Measurements from ENCODE around the gene CCDC12. TPM values are rescaled to one million over a fixed set of nuclear protein-coding genes. Genes with fewer than 3 reads are reported as not detected.

Gene CCDC12
- total and polyA plus RNA-seq, 2 donors (not counting 1 experiment from before 2014, with no cell fraction given) = 84.0 to 97.3 TPM

DNA sequence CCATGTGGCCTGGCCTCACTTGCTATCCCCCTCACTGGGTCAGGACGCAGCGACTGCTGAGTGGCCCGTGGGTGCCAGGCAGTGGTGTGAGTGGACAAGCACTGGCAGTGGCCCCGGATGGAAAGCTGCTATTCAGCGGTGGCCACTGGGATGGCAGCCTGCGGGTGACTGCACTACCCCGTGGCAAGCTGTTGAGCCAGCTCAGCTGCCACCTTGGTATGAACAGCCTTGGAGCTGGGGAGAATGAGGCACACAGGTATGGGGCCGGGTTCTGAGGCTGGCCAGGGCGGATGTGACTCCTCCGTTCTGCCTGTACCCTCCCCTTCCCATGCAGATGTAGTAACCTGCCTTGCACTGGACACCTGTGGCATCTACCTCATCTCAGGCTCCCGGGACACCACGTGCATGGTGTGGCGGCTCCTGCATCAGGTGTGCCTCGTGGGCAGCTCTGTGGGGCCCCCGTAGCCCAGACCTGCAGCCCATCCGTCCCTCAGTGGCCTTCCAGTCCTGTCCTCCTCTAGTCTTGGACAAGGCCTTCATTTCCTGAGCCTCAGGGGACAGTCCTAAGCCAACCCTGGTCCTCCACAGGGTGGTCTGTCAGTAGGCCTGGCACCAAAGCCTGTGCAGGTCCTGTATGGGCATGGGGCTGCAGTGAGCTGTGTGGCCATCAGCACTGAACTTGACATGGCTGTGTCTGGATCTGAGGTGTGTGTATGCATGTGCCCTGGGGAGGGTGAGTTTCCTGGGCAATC, 31.1 kb upstream of the CCDC12 start:
- Histone ChIP-seq H2AFZ (ENCODE audit: insufficient read depth, low read depth, low read length, poor library complexity, severe bottlenecking) (no peak overlapping the region), H3K27ac (ENCODE audit: low read length in 2 of 2) (no peak overlapping the region), H4K20me1 (ENCODE audit: control insufficient read depth, insufficient read depth, low read length, poor library complexity, severe bottlenecking) (no peaks in the 10 kb centered on the region), H3K27me3 (replicated peaks in 1 of 4; ENCODE audit: control extremely low read depth in 1 of 4, control insufficient read depth in 3 of 4, insufficient read depth in 4 of 4, low read length in 3 of 4) (no peaks in the 10 kb centered on the region), H3K4me2 (replicated peaks; ENCODE audit: low read depth, low read length, poor library complexity, severe bottlenecking) (no peak overlapping the region), H3K9me3 (ENCODE audit: control extremely low read depth in 1 of 3, control insufficient read depth in 2 of 3, insufficient read depth in 1 of 3, low read length in 2 of 3) (no peaks in the 10 kb centered on the region), H3K36me3 (replicated peaks in 1 of 2; ENCODE audit: control extremely low read depth in 1 of 2, control insufficient read depth in 1 of 2, extremely low read depth in 1 of 2, insufficient read depth in 2 of 2, low read length in 1 of 2) (peaks cover 0 to 36% of the 10 kb centered on the region in 2 experiments), H3K4me3 (ENCODE audit: control extremely low read depth in 1 of 5, extremely low read depth in 1 of 5, insufficient read depth in 1 of 5, low read depth in 2 of 5, low read length in 4 of 5) (no peak overlapping the region), H3K79me2 (ENCODE audit: control insufficient read depth, insufficient read depth, low read length) (no peaks in the 10 kb centered on the region), H3K9ac (ENCODE audit: low read length) (no peak overlapping the region), H3K4me1 (ENCODE audit: control insufficient read depth in 2 of 2, insufficient read depth in 2 of 2, low read length in 2 of 2) (peaks cover 6 to 17% of the 10 kb centered on the region in 2 donors)
- POLR2A ChIA-PET = no interaction called here
- CTCF ChIA-PET = interaction anchor here (0.7 kb wide), 1 partner anchor 320 kb away, joined by 3 read pairs; no protein-coding TSS in a partner anchor
- no peaks in the 10 kb centered on the region for H3K9me3 Mint-ChIP-seq (ENCODE audit: insufficient read depth)
- no peak for TF ChIP-seq EZH2 (IDR thresholded peaks at IDR 0.05; ENCODE audit: borderline replicate concordance, insufficient read depth, low read depth, low read length, poor library complexity, severe bottlenecking)
- TF ChIP-seq, protein P1, sequence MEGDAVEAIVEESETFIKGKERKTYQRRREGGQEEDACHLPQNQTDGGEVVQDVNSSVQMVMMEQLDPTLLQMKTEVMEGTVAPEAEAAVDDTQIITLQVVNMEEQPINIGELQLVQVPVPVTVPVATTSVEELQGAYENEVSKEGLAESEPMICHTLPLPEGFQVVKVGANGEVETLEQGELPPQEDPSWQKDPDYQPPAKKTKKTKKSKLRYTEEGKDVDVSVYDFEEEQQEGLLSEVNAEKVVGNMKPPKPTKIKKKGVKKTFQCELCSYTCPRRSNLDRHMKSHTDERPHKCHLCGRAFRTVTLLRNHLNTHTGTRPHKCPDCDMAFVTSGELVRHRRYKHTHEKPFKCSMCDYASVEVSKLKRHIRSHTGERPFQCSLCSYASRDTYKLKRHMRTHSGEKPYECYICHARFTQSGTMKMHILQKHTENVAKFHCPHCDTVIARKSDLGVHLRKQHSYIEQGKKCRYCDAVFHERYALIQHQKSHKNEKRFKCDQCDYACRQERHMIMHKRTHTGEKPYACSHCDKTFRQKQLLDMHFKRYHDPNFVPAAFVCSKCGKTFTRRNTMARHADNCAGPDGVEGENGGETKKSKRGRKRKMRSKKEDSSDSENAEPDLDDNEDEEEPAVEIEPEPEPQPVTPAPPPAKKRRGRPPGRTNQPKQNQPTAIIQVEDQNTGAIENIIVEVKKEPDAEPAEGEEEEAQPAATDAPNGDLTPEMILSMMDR (IDR thresholded peaks at IDR 0.05) = no peak
- no peak overlapping the region for H3K27ac Mint-ChIP-seq
- ATAC-seq (ENCODE audit: low read depth) (no peak), DNase-seq (no peak)
- peaks cover 10% of the 10 kb centered on the region for H3K4me1 Mint-ChIP-seq
- H3K4me3 Mint-ChIP-seq = peak overlapping the region; percentile 79
- 94% methylated on average over 16 of the region's 16 CpGs for WGBS (ENCODE audit: insufficient coverage)
- intact Hi-C loops (cut with micrococcal nuclease) = loop anchor here (5.0 kb wide), 1 partner anchor 315 kb away; the partner anchor contains the start of gene ALS2CL
- no peaks in the 10 kb centered on the region for H3K27me3 Mint-ChIP-seq

DNA sequence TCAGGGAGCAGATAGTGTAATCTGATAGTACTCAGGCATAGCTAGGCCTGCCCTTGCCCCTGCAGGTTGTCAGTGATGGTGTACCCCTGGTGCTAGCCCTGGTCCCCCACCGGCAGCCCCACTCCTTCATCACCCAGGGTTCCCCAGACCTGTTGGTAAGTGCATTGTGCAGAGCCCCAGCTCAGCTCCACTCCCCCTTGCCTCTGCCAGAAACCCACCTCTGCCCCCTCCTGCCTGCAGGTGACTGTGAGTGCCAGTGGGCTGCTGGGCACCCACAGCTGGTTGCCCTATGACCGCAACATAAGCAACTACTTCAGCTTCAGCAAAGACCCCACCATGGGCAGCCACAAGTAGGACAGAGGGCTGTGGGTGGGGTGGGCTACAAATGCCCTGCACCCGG, 30.5 kb upstream of the CCDC12 start:
- H3K27ac Mint-ChIP-seq = no peak overlapping the region
- TF ChIP-seq, protein P1 (IDR thresholded peaks at IDR 0.05) = no peak
- no peak for TF ChIP-seq EZH2 (IDR thresholded peaks at IDR 0.05; ENCODE audit: borderline replicate concordance, insufficient read depth, low read depth, low read length, poor library complexity, severe bottlenecking)
- ChIA-PET CTCF (interaction anchor here (0.9 to 1.0 kb wide), 2 partner anchors 39 to 84 kb away, joined by 4 to 5 read pairs; no protein-coding TSS in a partner anchor), POLR2A (no interaction called here)
- H3K4me2 ChIP-seq (replicated peaks; ENCODE audit: low read depth, low read length, poor library complexity, severe bottlenecking) = no peak overlapping the region
- H3K36me3 ChIP-seq (replicated peaks in 1 of 2; ENCODE audit: control extremely low read depth in 1 of 2, control insufficient read depth in 1 of 2, extremely low read depth in 1 of 2, insufficient read depth in 2 of 2, low read length in 1 of 2) = peaks cover 0 to 42% of the 10 kb centered on the region in 2 experiments
- ATAC-seq (ENCODE audit: low read depth) = no peak
- no peaks in the 10 kb centered on the region for H3K79me2 ChIP-seq (ENCODE audit: control insufficient read depth, insufficient read depth, low read length)
- H3K4me3 Mint-ChIP-seq = no peak overlapping the region
- no peak for DNase-seq
- H3K27me3 Mint-ChIP-seq = no peaks in the 10 kb centered on the region
- no peak overlapping the region for H3K9ac ChIP-seq (ENCODE audit: low read length)
- intact Hi-C loops (cut with micrococcal nuclease) = loop anchor here (5.0 kb wide), 1 partner anchor 315 kb away; the partner anchor contains the start of gene ALS2CL
- no peak overlapping the region for H2AFZ ChIP-seq (ENCODE audit: insufficient read depth, low read depth, low read length, poor library complexity, severe bottlenecking)
- H3K9me3 Mint-ChIP-seq (ENCODE audit: insufficient read depth) = no peaks in the 10 kb centered on the region
- peaks cover 6 to 17% of the 10 kb centered on the region in 2 donors for H3K4me1 ChIP-seq (ENCODE audit: control insufficient read depth in 2 of 2, insufficient read depth in 2 of 2, low read length in 2 of 2)
- H3K9me3 ChIP-seq (ENCODE audit: control extremely low read depth in 1 of 3, control insufficient read depth in 2 of 3, insufficient read depth in 1 of 3, low read length in 2 of 3) = no peaks in the 10 kb centered on the region
- no peak overlapping the region for H3K27ac ChIP-seq (ENCODE audit: low read length in 2 of 2)
- whole genome bisulfite sequencing (ENCODE audit: insufficient coverage) = 100% methylated on average over 2 of the region's 3 CpGs
- no peaks in the 10 kb centered on the region for H4K20me1 ChIP-seq (ENCODE audit: control insufficient read depth, insufficient read depth, low read length, poor library complexity, severe bottlenecking)
- H3K4me1 Mint-ChIP-seq = peaks cover 10% of the 10 kb centered on the region
- no peaks in the 10 kb centered on the region for H3K27me3 ChIP-seq (replicated peaks in 1 of 4; ENCODE audit: control extremely low read depth in 1 of 4, control insufficient read depth in 3 of 4, insufficient read depth in 4 of 4, low read length in 3 of 4)
- no peak overlapping the region for H3K4me3 ChIP-seq (ENCODE audit: control extremely low read depth in 1 of 5, extremely low read depth in 1 of 5, insufficient read depth in 1 of 5, low read depth in 2 of 5, low read length in 4 of 5)

All from B cell (primary cell).